MCF 10A (cell line): Measurements from ENCODE around the gene RAB11FIP2. TPM values are rescaled to one million over a fixed set of nuclear protein-coding genes. Genes with fewer than 3 reads are reported as not detected.

Source experiments
- BruUV-seq: library from RNA; stranded (reverse); fragments of 400-500 nt; replicated peaks from 2 replicates; lab custom pipeline; 2021; lab: Mats Ljungman, UMichigan
- CTCF ChIA-PET: fragments of 300-600 bp; sonication (Branson Sonifier 250); formaldehyde crosslinking; extraction: SDS; loops from one replicate; lab custom pipeline; 2021; ENCODE audit warnings: antibody characterized with exemption, inconsistent platforms; lab: Yijun Ruan, JAX
- POLR2A ChIA-PET: fragments of 300-600, 350-650 bp; sonication (Branson Sonifier 250); formaldehyde crosslinking; extraction: SDS; loops from one replicate; lab custom pipeline; 2020; ENCODE audit warnings: antibody characterized with exemption, inconsistent platforms; lab: Yijun Ruan, JAX
- DNase-seq: peaks from one replicate; pipeline ENCODE4 v3.0.0-alpha.2; 2018; ENCODE audit not compliant: unreplicated experiment
- H3K27ac Mint-ChIP-seq: one replicate; pipeline ENCODE4 v1.8.0; 2022; ENCODE audit warnings: mild to moderate bottlenecking, low read depth, mixed read lengths; ENCODE audit not compliant: unreplicated experiment
- H3K27me3 Mint-ChIP-seq: one replicate; pipeline ENCODE4 v1.8.0; 2022; ENCODE audit warnings: mixed read lengths; ENCODE audit not compliant: insufficient read depth, unreplicated experiment
- H3K36me3 Mint-ChIP-seq: one replicate; pipeline ENCODE4 v1.8.0; 2022; ENCODE audit warnings: mild to moderate bottlenecking, moderate library complexity, mixed read lengths; ENCODE audit not compliant: insufficient read depth, unreplicated experiment
- H3K4me1 Mint-ChIP-seq: one replicate; pipeline ENCODE4 v1.8.0; 2022; ENCODE audit warnings: mixed read lengths; ENCODE audit not compliant: insufficient read depth, unreplicated experiment
- H3K4me3 Mint-ChIP-seq: one replicate; pipeline ENCODE4 v1.8.0; 2022; ENCODE audit warnings: mild to moderate bottlenecking, moderate library complexity, mixed read lengths; ENCODE audit not compliant: unreplicated experiment
- H3K9me3 Mint-ChIP-seq: one replicate; pipeline ENCODE4 v1.8.0; 2022; ENCODE audit warnings: mixed read lengths; ENCODE audit not compliant: unreplicated experiment
- intact Hi-C: fragments of 100-400 bp; cut with micrococcal nuclease; formaldehyde crosslinking; loops from 2 replicates; pipeline ENCODE4 v1.14.1; 2022
- total RNA-seq: library from RNA; stranded (reverse); gene quantifications from 2 replicates; pipeline ENCODE4 v1.2.3, GENCODE V29; 2022
- TF ChIP-seq, protein P1 (sequence below): fragments of 200-600 bp; IDR thresholded peaks from one replicate; pipeline ENCODE4 v1.8.0; 2022; ENCODE audit warnings: antibody characterized with exemption, mild to moderate bottlenecking; ENCODE audit not compliant: unreplicated experiment

Gene RAB11FIP2
- total RNA-seq, 1 experiment from 2014 or later, result 23.9 TPM

DNA sequence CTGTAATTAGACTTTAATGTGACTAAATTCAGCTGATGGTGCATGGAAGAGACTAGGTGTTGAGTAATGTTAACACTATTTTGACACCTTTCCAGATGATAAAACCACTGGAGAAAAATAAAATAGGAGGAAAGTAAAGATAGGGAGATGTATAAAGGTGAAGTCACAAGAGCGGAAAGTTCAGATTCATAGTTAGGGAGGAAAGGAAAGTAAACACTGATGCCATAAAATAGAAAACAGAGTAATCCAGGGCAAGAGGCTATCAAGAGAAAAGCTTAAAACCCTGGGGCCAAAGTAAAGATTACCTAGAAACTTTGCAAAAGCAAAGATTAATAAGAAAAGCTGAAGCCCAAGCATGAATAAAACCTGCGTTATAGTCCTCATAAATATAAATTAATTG lies 62.8 kb downstream of the RAB11FIP2 start:
- ChIA-PET POLR2A (interaction anchor here (0.6 to 1.1 kb wide), 4 partner anchors 31 to 966 kb away, joined by 3 to 4 read pairs (median 3); no protein-coding TSS in a partner anchor), CTCF (interaction anchor here (0.5 to 0.9 kb wide), 2 partner anchors 17 to 332 kb away, joined by 3 read pairs; no protein-coding TSS in a partner anchor)
- peaks cover 11% of the 10 kb centered on the region for H3K9me3 Mint-ChIP-seq
- TF ChIP-seq, protein P1, sequence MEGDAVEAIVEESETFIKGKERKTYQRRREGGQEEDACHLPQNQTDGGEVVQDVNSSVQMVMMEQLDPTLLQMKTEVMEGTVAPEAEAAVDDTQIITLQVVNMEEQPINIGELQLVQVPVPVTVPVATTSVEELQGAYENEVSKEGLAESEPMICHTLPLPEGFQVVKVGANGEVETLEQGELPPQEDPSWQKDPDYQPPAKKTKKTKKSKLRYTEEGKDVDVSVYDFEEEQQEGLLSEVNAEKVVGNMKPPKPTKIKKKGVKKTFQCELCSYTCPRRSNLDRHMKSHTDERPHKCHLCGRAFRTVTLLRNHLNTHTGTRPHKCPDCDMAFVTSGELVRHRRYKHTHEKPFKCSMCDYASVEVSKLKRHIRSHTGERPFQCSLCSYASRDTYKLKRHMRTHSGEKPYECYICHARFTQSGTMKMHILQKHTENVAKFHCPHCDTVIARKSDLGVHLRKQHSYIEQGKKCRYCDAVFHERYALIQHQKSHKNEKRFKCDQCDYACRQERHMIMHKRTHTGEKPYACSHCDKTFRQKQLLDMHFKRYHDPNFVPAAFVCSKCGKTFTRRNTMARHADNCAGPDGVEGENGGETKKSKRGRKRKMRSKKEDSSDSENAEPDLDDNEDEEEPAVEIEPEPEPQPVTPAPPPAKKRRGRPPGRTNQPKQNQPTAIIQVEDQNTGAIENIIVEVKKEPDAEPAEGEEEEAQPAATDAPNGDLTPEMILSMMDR, result no peak
- intact Hi-C loops, result no loop called here
- no peak overlapping the region for H3K27ac Mint-ChIP-seq
- no peak for DNase-seq
- H3K4me1 Mint-ChIP-seq, result peaks cover 12% of the 10 kb centered on the region
- H3K36me3 Mint-ChIP-seq, result no peaks in the 10 kb centered on the region
- no TSS peak for BruUV-seq
- H3K27me3 Mint-ChIP-seq, result no peaks in the 10 kb centered on the region
- H3K4me3 Mint-ChIP-seq, result no peak overlapping the region

DNA sequence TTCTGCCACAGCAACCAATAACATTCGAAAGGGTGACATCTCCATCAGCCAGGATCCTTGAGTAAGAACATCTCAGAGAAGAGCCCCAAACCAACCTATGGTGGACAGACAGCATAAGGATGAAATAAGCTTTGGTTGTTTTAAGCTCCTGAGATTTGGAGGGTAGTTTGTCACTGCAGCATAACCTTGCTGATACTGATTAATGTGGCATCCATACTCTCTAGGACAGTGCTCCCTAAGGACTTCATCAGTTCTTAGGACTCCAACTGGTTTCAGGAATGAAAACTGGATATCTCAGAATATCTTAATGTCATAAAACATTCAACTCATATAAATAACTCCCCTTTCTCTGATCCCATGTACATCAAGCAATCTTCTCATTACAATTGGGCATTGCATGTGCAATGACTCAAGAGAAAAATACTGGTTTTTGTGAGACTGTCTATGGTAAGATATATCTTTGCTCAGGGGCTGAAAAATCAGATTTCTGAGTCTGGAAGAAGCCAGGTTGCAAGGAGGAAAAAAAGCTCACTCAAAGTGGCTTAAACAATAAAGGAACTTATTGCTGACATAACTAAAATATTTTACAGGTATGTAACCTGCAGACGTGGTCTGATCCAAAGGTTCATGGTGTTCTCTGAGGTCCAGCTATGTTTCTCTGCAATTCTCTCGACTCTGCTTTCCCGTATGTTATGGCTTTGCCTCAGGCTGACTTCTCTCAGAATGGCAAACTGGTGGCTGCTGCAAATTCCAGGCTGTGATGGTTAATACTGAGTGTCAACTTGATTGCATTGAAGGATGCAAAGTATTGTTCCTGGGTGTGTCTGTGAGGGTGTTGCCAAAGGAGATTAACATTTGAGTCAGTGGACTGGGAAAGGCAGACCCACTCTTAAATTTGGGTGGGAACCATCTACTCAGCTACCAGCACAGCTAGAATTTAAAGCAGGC lies 65.7 kb downstream of the RAB11FIP2 start:
- POLR2A ChIA-PET, result interaction anchor here (0.6 to 1.5 kb wide), 4 partner anchors 162 to 317 kb away, joined by 3 to 5 read pairs (median 3); no protein-coding TSS in a partner anchor

GRCh38 chr10:117980216-117980615 lies 66.5 kb downstream of the RAB11FIP2 start:
- BruUV-seq, result no TSS peak
- DNase-seq, result peak; percentile 48
- intact Hi-C loops, result no loop called here
- H3K4me1 Mint-ChIP-seq, result peaks cover 12% of the 10 kb centered on the region
- H3K9me3 Mint-ChIP-seq, result no peaks in the 10 kb centered on the region
- no peak overlapping the region for H3K27ac Mint-ChIP-seq
- TF ChIP-seq, protein P1, result no peak
- no peak overlapping the region for H3K4me3 Mint-ChIP-seq
- no peaks in the 10 kb centered on the region for H3K27me3 Mint-ChIP-seq
- ChIA-PET CTCF (no interaction called here), POLR2A (interaction anchor here (1.5 kb wide), 1 partner anchor 161 kb away, joined by 3 read pairs; no protein-coding TSS in a partner anchor)
- no peaks in the 10 kb centered on the region for H3K36me3 Mint-ChIP-seq

More for the DNA sequence above, 65.7 kb downstream of the RAB11FIP2 start:
- Mint-ChIP-seq H3K4me3 (no peak overlapping the region), H3K27ac (peak overlapping the region; percentile 55), H3K9me3 (peaks cover 2% of the 10 kb centered on the region), H3K4me1 (peaks cover 12% of the 10 kb centered on the region), H3K27me3 (no peaks in the 10 kb centered on the region), H3K36me3 (no peaks in the 10 kb centered on the region)
- DNase-seq, result no peak
- TF ChIP-seq, protein P1, result no peak
- intact Hi-C loops, result no loop called here
- no TSS peak for BruUV-seq
- CTCF ChIA-PET, result interaction anchor here (0.6 kb wide), 1 partner anchor 127 kb away, joined by 3 read pairs; no protein-coding TSS in a partner anchor

DNA sequence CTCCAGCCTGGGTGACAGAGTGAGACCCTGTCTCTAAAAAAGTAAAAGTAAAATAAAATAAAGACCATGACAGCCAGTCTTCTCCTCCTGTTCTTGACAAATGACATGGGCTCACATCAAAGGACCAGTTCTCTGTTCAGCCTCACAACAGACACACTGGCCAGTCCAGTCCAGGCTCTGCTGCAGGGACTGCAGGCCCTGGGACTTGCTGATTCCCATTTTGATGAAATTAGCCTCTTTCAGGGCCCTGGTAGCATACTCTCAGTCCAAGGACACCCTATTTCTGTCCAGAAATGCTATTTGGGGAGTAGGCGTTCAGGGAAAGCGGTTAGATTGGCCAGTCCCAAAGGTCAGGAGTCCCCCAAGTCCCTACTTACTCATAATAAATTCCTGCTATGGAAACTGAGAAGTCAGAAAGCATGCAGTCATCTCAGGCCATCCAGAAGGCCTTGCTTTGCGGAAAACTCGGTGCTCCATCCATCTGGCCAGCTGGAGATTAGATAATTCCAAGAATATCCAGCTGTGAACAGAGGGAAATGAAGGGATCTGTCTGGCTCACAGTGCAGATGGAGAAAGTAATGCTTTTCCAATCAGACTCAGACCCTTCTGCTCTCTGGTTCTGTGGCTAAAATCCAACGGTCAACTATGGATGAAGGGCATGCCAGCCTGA lies 74.4 kb downstream of the RAB11FIP2 start:
- Mint-ChIP-seq H3K4me3 (no peak overlapping the region), H3K9me3 (no peaks in the 10 kb centered on the region), H3K27ac (no peak overlapping the region), H3K36me3 (no peaks in the 10 kb centered on the region), H3K27me3 (no peaks in the 10 kb centered on the region), H3K4me1 (no peaks in the 10 kb centered on the region)
- no TSS peak for BruUV-seq
- no peak for DNase-seq
- CTCF ChIA-PET, result interaction anchor here (0.6 kb wide), 1 partner anchor 165 kb away, joined by 3 read pairs; no protein-coding TSS in a partner anchor
- intact Hi-C loops, result no loop called here
- TF ChIP-seq, protein P1, result no peak
- POLR2A ChIA-PET, result no interaction called here
